ENCODE results near the gene HHAT. TPM values are rescaled to one million over a fixed set of nuclear protein-coding genes. Genes with fewer than 3 reads are reported as not detected.

The HHAT gene
- total RNA-seq, 1 donor from 2014 or later, result 14.7 TPM

DNA sequence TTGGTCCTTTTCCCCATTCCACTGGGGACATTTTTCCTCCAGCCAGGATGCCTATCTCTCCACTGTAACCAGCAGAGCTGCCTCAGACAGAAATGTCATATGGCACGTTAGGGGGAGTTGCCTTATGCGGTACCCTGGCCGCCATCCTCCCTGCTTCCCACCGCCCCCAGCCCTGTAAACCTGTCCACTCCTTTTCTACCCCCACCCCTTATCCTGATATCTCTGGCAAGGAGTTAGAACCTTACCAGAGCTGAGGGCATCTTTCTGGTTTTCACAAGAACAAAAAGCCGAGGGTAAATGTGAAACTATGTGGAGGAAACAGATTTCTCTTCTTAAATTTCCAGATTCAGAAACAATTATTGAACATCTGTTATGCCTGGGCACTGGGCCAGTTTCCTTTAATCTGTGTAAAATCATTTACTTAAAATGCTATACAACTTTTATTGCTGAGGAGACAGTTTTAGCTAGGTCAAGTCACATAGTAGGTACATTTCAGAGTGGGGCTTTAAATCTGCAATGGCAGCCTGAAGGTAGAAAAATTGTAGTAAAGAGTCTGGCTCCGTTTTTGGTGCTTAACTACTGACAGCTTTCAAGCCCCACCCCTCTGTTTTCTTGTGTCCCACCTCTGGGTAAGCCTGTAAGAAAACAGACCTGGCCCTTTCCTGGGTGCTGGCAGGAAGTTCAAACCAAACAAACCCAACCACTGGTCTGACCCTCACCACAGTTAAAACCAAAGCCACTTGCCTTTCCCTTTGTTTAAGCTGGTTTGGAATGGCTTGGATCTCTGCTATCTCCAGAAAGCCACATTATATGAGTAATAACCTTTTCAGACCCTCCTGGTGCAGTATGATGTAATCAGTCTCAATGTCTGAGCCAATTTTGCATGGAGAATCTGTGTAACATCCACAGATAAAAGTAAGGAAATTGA lies 319.0 kb downstream of the HHAT start:
- H3K36me3 Mint-ChIP-seq (ENCODE audit: insufficient read depth), result no peaks in the 10 kb centered on the region
- H3K4me1 Mint-ChIP-seq (ENCODE audit: low read depth), result peaks cover 3% of the 10 kb centered on the region
- H3K27me3 Mint-ChIP-seq, result no peaks in the 10 kb centered on the region
- DNase-seq (ENCODE audit: low spot score, unreplicated experiment), result no peak
- TF ChIP-seq CTCF (IDR thresholded peaks at IDR 0.05; ENCODE audit: unreplicated experiment), result no peak
- H3K4me3 Mint-ChIP-seq (ENCODE audit: low read depth), result no peak overlapping the region
- no peaks in the 10 kb centered on the region for H3K9me3 Mint-ChIP-seq (ENCODE audit: low read depth)
- H3K27ac Mint-ChIP-seq, result peak overlapping the region; percentile 76

DNA sequence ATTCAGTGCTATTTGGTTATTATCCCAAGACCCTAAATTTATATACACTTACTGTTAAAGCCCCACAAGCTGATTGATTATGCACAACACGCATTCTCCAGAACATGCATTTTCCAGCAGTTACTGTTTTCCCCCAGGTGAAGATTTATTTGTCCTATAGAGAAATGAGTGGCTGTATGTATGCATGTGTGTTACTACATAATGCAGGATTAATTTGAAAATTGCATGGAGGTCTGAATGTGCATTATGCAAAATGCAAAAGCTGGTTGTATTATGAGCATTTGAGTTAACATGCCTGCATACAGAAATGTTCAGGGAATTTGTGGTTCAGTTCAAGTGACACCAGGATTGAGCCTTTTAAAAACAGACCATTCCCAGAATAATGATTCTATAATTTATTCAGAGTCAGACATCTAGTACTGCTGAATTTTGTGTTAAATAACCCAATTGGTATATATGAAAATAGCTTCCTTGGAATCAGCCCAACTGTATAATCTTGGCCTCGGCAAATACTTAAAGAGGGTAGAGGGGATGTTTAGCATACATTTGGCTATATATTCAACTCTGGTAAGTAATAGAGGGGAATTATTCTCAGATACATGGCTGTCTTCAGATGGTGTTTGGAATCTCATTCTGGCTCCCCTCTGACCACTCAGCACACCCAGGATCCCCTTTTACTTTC lies 320.0 kb downstream of the HHAT start:
- Mint-ChIP-seq H3K4me3 (ENCODE audit: low read depth) (no peak overlapping the region), H3K36me3 (ENCODE audit: insufficient read depth) (no peaks in the 10 kb centered on the region), H3K9me3 (ENCODE audit: low read depth) (peaks cover 2% of the 10 kb centered on the region), H3K27me3 (no peaks in the 10 kb centered on the region), H3K27ac (no peak overlapping the region), H3K4me1 (ENCODE audit: low read depth) (peaks cover 3% of the 10 kb centered on the region)
- TF ChIP-seq CTCF (IDR thresholded peaks at IDR 0.05; ENCODE audit: unreplicated experiment), result no peak
- DNase-seq (ENCODE audit: low spot score, unreplicated experiment), result no peak

- H3K36me3 Mint-ChIP-seq (ENCODE audit: insufficient read depth), result no peaks in the 10 kb centered on the region
- no peak for DNase-seq (ENCODE audit: low spot score, unreplicated experiment)
- no peaks in the 10 kb centered on the region for H3K27me3 Mint-ChIP-seq
- no peak overlapping the region for H3K4me3 Mint-ChIP-seq (ENCODE audit: low read depth)
- peaks cover 3% of the 10 kb centered on the region for H3K4me1 Mint-ChIP-seq (ENCODE audit: low read depth)
- peaks cover 5% of the 10 kb centered on the region for H3K9me3 Mint-ChIP-seq (ENCODE audit: low read depth)
- no peak for TF ChIP-seq CTCF (IDR thresholded peaks at IDR 0.05; ENCODE audit: unreplicated experiment)
- no peak overlapping the region for H3K27ac Mint-ChIP-seq
These were observed 321.7 kb downstream of the HHAT start for GRCh38 chr1:210650403-210650802.

GRCh38 chr1:210652329-210652954 lies 323.7 kb downstream of the HHAT start:
- Mint-ChIP-seq H3K4me1 (ENCODE audit: low read depth) (no peaks in the 10 kb centered on the region), H3K9me3 (ENCODE audit: low read depth) (peaks cover 5% of the 10 kb centered on the region), H3K27ac (no peak overlapping the region), H3K36me3 (ENCODE audit: insufficient read depth) (no peaks in the 10 kb centered on the region), H3K27me3 (no peaks in the 10 kb centered on the region), H3K4me3 (ENCODE audit: low read depth) (no peak overlapping the region)
- no peak for DNase-seq (ENCODE audit: low spot score, unreplicated experiment)
- no peak for TF ChIP-seq CTCF (IDR thresholded peaks at IDR 0.05; ENCODE audit: unreplicated experiment)

DNA sequence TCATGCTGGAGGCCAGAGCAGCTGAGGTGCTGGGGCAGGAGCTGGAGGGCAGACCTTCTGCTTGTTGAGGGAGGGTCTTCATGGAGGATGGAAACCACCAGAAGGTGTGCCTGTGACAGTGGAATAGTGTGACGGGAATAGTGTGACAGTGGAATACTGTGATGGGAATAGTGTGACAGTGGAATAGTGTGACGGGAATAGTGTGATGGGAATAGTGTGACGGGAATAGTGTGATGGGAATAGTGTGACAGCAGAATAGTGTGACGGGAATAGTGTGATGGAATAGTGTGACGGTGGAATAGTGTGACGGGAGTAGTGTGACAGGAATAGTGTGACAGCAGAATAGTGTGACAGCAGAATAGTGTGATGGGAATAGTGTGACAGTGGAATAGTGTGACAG lies 325.1 kb downstream of the HHAT start:
- DNase-seq (ENCODE audit: low spot score, unreplicated experiment), result no peak
- Mint-ChIP-seq H3K27me3 (no peaks in the 10 kb centered on the region), H3K36me3 (ENCODE audit: insufficient read depth) (peaks cover 6% of the 10 kb centered on the region), H3K27ac (no peak overlapping the region), H3K9me3 (ENCODE audit: low read depth) (peaks cover 11% of the 10 kb centered on the region), H3K4me1 (ENCODE audit: low read depth) (no peaks in the 10 kb centered on the region), H3K4me3 (ENCODE audit: low read depth) (no peak overlapping the region)
- no peak for TF ChIP-seq CTCF (IDR thresholded peaks at IDR 0.05; ENCODE audit: unreplicated experiment)
